Measurements from ENCODE around the gene RUSF1.
"Not testable (repeated sequence)": the region's sequence is repeated elsewhere in the genome, so short reads cannot be mapped to it uniquely, and the experiment has no call there.

Gene RUSF1

GRCh38 chr16:31453255-31454204, 54.7 kb downstream of the RUSF1 start:
- TF ChIP-seq POLR2A (IDR thresholded peaks at IDR 0.05; ENCODE audit: low read length) (peak; percentile 30), GATA1 (IDR thresholded peaks at IDR 0.05; ENCODE audit: low read depth, low read length) (no peak)
- DNase-seq: peak; percentile 85 to 89

DNA sequence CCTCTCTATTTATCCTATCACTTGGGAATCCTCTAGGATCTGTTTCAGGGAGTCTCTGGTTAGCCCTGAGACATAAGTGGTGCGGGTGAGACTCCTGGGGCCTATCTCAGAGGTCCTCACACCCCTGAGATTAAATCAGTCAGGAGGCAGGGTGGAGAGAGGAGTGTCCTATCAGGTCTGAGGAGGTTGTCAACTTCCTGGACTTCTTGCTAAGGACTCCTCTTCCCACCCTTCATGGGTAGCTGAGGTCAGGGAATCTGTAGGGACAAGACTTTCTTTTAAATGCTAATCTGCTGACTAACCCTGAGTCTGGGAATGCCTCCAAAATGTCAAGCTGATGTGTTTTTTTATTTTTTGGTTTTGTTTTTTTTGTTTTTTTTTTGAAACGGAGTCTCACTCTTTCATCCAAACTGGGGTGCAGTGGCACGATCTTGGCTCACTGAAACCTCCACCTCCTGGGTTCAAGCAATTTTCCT, 55.5 kb downstream of the RUSF1 start:
- no peak for TF ChIP-seq GATA1 (IDR thresholded peaks at IDR 0.05; ENCODE audit: low read depth, low read length)
- TF ChIP-seq POLR2A (IDR thresholded peaks at IDR 0.05; ENCODE audit: low read length): no peak
- peak in 1 of 2 experiments; percentile 60 for DNase-seq

DNA sequence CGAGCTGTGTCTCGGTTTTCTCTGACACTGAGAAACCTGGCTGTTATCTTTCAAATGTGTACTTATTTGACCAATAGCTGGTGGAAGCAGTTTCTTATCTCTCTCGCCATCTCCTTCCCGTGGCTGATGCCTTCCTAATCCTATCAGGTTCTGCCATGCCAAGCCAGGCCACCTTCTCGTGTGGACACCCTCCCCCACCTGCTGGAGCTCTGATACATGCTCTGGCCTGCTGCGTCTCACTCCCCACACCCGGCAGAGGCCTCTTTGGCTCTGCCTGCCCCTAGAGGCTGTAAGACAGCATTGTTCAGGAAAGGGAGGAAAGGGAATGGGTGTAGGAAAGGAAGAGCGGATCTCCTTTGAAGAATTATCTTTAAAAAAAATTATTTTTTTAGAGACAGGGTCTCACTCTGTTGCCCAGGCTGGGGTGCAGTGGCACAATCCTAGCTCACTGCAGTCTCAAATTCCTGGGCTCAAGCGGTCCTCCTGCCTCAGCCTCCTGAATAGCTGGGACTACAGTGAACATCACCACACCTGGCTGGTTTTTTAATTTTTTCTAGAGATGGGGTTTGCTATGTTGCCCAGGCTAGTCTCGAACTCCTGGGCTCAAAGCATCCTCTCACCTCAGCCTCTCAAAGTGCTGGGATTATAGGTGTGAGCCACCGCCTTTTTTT, 56.4 kb downstream of the RUSF1 start:
- peak in 1 of 2 experiments; percentile 65 for DNase-seq
- no peak for TF ChIP-seq POLR2A (IDR thresholded peaks at IDR 0.05; ENCODE audit: low read length)
- no peak for TF ChIP-seq GATA1 (IDR thresholded peaks at IDR 0.05; ENCODE audit: low read depth, low read length)

GRCh38 chr16:31451201-31451600, 57.0 kb downstream of the RUSF1 start:
- no peak for DNase-seq
- TF ChIP-seq POLR2A (IDR thresholded peaks at IDR 0.05; ENCODE audit: low read length): no peak
- TF ChIP-seq GATA1 (IDR thresholded peaks at IDR 0.05; ENCODE audit: low read depth, low read length): no peak

- DNase-seq: not testable (repeated sequence)
Measured at GRCh38 chr16:31445931-31446330, 62.3 kb downstream of the RUSF1 start.

DNA sequence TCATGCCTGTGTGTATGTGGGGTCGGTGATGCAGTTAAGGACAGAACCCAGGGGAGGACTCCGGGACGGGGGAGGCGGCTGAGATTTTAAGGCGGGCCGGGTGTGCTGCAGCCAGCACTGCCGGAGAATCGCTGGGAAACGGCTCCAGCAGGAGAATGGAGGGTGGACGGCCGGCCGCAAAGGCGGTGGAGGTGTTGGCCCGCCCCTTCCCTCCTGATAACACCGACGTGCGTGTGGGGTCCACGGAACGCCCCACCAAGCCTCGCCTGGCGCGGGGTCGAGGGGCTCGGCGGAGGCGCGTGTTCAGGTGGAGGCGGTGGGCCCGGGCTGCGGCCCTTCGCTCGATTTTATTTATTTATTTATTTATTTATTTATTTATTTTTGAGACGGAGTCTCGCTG, 66.2 kb downstream of the RUSF1 start:
- TF ChIP-seq POLR2A (IDR thresholded peaks at IDR 0.05; ENCODE audit: low read length): no peak
- no peak for TF ChIP-seq GATA1 (IDR thresholded peaks at IDR 0.05; ENCODE audit: low read depth, low read length)
- no peak for DNase-seq

GRCh38 chr16:31440516-31441184, 67.5 kb downstream of the RUSF1 start:
- TF ChIP-seq POLR2A (IDR thresholded peaks at IDR 0.05; ENCODE audit: low read length) (no peak), GATA1 (IDR thresholded peaks at IDR 0.05; ENCODE audit: low read depth, low read length) (no peak)
- DNase-seq: no peak

DNA sequence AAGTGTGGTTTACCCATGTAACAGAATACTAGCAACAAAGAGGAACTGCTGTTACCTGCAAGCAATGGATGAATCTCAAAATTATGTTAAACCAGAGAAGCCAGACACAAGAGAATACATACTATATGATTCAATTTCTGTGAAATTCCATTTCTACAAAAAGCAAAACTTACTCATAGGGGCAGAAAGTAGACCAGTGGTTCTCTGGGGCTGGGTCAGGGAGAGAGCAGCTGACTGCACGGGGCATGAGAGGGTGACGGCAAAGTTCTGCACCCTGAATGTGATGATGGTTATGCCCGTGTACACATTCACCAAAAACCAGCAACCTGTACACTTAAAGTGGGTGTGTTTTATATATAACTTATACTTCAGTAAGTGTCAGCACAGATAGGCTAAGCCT, 68.7 kb downstream of the RUSF1 start:
- DNase-seq: no peak
- TF ChIP-seq GATA1 (IDR thresholded peaks at IDR 0.05; ENCODE audit: low read depth, low read length) (no peak), POLR2A (IDR thresholded peaks at IDR 0.05; ENCODE audit: low read length) (no peak)

Data from erythroblast (primary cell).